ENCODE measurements around the gene GPHN.

Gene GPHN

GRCh38 chr14:66745078-66745477 lies 237.1 kb downstream of the GPHN start:
- Histone ChIP-seq H3K27ac (ENCODE audit: low read length) (no peak overlapping the region), H3K36me3 (ENCODE audit: insufficient read depth, low read depth, low read length) (no peaks in the 10 kb centered on the region), H3K9ac (ENCODE audit: low read depth, low read length) (no peak overlapping the region), H3K4me3 (ENCODE audit: low read length) (no peak overlapping the region), H3K27me3 (ENCODE audit: insufficient read depth, low read length) (no peaks in the 10 kb centered on the region), H3K9me3 (ENCODE audit: insufficient read depth, low read depth, low read length) (0 out of 2 replicates have a peak, but pooled peaks cover under 1% of the 10 kb centered on the region), H3K4me1 (ENCODE audit: insufficient read depth, low read length) (no peaks in the 10 kb centered on the region)

DNA sequence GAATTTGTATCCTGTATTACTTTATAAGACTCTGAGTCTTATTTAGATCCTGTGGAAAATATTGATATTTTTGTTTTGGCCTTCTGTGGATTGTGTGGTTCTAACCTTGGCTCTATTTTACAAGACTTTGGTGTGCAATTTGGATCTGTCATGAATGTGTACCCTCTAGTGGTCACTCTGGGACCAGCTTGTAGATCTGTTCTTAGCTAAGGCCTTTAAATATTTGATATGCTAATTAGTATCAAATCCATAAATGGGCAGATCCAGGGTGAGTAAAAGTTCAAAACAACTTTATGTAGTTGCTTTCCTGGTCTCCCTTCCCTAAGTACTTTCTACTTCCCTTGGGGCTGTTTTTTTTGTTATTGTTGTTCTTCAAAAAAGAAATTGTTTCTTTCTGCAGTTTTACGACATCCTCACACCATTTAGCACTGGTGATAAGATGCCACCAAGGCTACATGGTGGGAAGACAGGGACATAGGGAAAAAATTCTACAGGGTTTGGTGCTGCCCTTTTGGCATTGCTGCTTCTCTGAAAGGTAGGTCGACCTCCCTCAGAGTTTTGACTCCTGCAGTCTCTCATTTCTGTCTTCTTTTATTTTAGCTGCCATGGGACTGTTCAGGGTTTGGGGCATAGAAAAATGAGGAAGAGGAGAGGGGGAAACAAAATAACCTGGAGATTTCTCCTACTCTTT lies 238.5 kb downstream of the GPHN start:
- Histone ChIP-seq H3K4me3 (ENCODE audit: low read length) (no peak overlapping the region), H3K9me3 (ENCODE audit: insufficient read depth, low read depth, low read length) (no peaks in the 10 kb centered on the region), H3K9ac (ENCODE audit: low read depth, low read length) (no peak overlapping the region), H3K36me3 (ENCODE audit: insufficient read depth, low read depth, low read length) (no peaks in the 10 kb centered on the region), H3K27me3 (ENCODE audit: insufficient read depth, low read length) (no peaks in the 10 kb centered on the region), H3K4me1 (ENCODE audit: insufficient read depth, low read length) (no peaks in the 10 kb centered on the region), H3K27ac (ENCODE audit: low read length) (no peak overlapping the region)

DNA sequence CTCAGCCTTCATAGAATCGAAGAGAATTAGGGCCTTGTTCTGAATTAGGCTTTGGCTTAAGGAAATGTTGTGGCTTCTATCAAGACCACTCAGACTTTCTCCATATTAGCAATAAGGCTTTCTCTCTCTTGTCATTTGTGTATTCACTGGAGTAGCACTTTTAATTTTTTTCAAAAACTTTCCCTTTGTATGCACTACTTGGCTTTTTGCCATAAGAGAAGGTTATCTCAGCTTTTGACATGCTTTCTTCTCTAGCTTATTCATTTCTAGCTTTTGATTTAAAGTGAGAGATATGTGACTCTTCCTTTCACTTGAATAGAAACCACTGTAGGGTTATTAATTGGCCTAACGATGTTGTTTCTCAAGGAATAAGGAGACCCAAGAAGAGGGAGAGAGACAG lies 244.2 kb downstream of the GPHN start:
- Histone ChIP-seq H3K27me3 (ENCODE audit: insufficient read depth, low read length) (no peaks in the 10 kb centered on the region), H3K27ac (ENCODE audit: low read length) (no peak overlapping the region), H3K4me3 (ENCODE audit: low read length) (no peak overlapping the region)

DNA sequence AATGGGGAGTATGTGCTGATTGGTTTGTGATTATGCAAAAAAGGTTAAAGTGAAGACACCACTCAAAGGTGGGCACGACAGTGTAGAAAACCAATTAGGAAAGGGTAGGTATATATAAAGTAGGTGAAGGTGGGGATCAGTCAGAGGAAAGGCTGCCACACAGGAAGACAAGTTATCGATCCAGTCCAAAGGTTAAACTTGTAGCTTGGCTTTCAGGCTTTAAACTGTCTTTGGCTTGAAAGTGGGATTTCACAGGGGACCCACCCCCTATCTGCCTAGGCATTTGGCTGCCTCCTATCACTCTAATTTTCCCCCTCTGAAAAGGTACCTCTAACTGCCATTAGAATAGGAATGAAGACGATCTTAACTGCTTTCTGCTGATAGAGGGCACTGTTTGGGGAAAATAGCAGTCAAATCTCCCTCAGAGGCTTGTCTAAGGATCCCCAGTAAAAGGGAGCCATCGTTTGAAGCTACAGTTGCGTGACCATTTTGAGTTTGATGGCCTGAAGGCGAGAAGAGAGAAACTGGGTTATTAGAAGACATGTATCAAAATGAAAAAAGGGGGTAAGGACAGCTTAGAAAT lies 250.2 kb downstream of the GPHN start:
- Histone ChIP-seq H3K36me3 (ENCODE audit: insufficient read depth, low read depth, low read length) (no peaks in the 10 kb centered on the region), H3K4me3 (ENCODE audit: low read length) (no peak overlapping the region), H3K27ac (ENCODE audit: low read length) (no peak overlapping the region), H3K27me3 (ENCODE audit: insufficient read depth, low read length) (no peaks in the 10 kb centered on the region), H3K9me3 (ENCODE audit: insufficient read depth, low read depth, low read length) (no peaks in the 10 kb centered on the region), H3K9ac (ENCODE audit: low read depth, low read length) (no peak overlapping the region), H3K4me1 (ENCODE audit: insufficient read depth, low read length) (no peaks in the 10 kb centered on the region; the same call in 1 of the 2 replicates)

More for the DNA sequence above, 244.2 kb downstream of the GPHN start:
- no peak overlapping the region for H3K9ac ChIP-seq (ENCODE audit: low read depth, low read length)
- H3K36me3 ChIP-seq (ENCODE audit: insufficient read depth, low read depth, low read length): no peaks in the 10 kb centered on the region
- no peaks in the 10 kb centered on the region for H3K4me1 ChIP-seq (ENCODE audit: insufficient read depth, low read length)
- no peaks in the 10 kb centered on the region for H3K9me3 ChIP-seq (ENCODE audit: insufficient read depth, low read depth, low read length)

DNA sequence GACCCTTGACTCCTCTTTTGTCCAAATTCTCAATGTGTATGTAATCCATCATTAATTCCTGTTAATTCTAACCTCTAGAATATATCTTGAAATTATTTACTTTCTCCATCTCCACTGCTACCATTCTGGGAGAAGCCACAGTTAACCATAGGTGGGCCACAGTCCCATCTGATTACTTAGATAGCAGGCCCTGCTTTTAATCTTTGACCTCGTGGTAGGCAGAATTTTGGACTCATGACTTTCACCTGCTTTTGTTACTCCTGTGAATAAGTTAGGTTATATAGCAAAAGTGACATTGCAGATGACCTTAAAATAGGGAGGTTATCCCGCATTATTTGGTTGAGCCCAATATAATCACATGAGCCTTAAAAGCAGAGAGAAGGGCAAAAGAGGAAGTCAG lies 264.2 kb downstream of the GPHN start:
- Histone ChIP-seq H3K4me3 (ENCODE audit: low read length) (no peak overlapping the region), H3K27me3 (ENCODE audit: insufficient read depth, low read length) (no peaks in the 10 kb centered on the region), H3K4me1 (ENCODE audit: insufficient read depth, low read length) (no peaks in the 10 kb centered on the region), H3K9me3 (ENCODE audit: insufficient read depth, low read depth, low read length) (no peaks in the 10 kb centered on the region), H3K27ac (ENCODE audit: low read length) (no peak overlapping the region), H3K9ac (ENCODE audit: low read depth, low read length) (no peak overlapping the region), H3K36me3 (ENCODE audit: insufficient read depth, low read depth, low read length) (no peaks in the 10 kb centered on the region)

- Histone ChIP-seq H3K36me3 (ENCODE audit: insufficient read depth, low read depth, low read length) (no peaks in the 10 kb centered on the region), H3K9ac (ENCODE audit: low read depth, low read length) (no peak overlapping the region), H3K4me1 (ENCODE audit: insufficient read depth, low read length) (no peaks in the 10 kb centered on the region), H3K27ac (ENCODE audit: low read length) (no peak overlapping the region), H3K4me3 (ENCODE audit: low read length) (no peak overlapping the region), H3K9me3 (ENCODE audit: insufficient read depth, low read depth, low read length) (no peaks in the 10 kb centered on the region), H3K27me3 (ENCODE audit: insufficient read depth, low read length) (no peaks in the 10 kb centered on the region)
Observed at GRCh38 chr14:66782853-66783252, 274.9 kb downstream of the GPHN start.

DNA sequence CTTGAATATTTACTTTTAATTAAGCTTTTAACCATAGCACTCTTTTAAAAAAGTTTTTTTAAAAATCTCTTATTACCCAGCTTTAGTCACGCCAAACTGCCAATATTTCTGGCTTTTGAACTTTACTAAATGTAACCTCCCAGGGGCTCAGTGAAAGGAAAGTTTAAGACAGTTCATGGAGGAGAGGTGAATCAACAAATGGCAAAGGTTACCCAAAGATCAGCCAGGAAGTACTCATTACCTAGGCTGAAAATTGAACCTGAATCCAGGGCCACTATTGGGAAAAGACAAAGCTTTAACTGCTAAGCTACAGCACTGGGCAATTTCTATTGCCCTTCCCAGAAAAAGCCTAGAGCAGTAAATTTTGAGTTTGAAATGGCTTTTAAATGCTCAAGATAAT lies 282.2 kb downstream of the GPHN start:
- Histone ChIP-seq H3K27ac (ENCODE audit: low read length) (no peak overlapping the region), H3K9me3 (ENCODE audit: insufficient read depth, low read depth, low read length) (peaks cover 27% of the 10 kb centered on the region), H3K36me3 (ENCODE audit: insufficient read depth, low read depth, low read length) (0 out of 2 replicates have a peak, but pooled peaks cover 4% of the 10 kb centered on the region), H3K27me3 (ENCODE audit: insufficient read depth, low read length) (no peaks in the 10 kb centered on the region), H3K9ac (ENCODE audit: low read depth, low read length) (no peak overlapping the region), H3K4me1 (ENCODE audit: insufficient read depth, low read length) (no peaks in the 10 kb centered on the region), H3K4me3 (ENCODE audit: low read length) (no peak overlapping the region)

DNA sequence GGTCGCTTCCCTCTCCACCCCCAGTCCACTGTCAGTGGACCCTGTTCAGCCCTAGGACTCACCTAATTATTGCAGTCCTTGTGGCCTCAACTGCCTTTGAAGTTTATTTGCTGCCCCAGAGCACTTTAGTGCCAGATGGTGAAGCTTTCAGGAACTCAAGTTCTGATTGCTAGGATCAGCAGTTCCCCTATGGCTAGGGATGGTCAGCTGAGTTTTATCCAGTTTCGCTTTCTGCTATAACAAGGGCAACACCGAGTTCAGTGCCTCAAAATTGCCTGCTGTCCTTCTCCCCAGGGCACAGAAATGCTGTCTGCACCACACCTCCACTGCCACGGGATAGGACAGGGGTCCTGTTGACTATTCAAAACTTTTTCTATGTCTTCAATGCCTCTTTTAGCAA lies 295.0 kb downstream of the GPHN start:
- no peaks in the 10 kb centered on the region for H3K4me1 ChIP-seq (ENCODE audit: insufficient read depth, low read length)
- H3K27me3 ChIP-seq (ENCODE audit: insufficient read depth, low read length): no peaks in the 10 kb centered on the region
- H3K36me3 ChIP-seq (ENCODE audit: insufficient read depth, low read depth, low read length): no peaks in the 10 kb centered on the region
- H3K27ac ChIP-seq (ENCODE audit: low read length): no peak overlapping the region
- H3K4me3 ChIP-seq (ENCODE audit: low read length): no peak overlapping the region
- no peak overlapping the region for H3K9ac ChIP-seq (ENCODE audit: low read depth, low read length)
- peaks cover 22% of the 10 kb centered on the region for H3K9me3 ChIP-seq (ENCODE audit: insufficient read depth, low read depth, low read length)

DNA sequence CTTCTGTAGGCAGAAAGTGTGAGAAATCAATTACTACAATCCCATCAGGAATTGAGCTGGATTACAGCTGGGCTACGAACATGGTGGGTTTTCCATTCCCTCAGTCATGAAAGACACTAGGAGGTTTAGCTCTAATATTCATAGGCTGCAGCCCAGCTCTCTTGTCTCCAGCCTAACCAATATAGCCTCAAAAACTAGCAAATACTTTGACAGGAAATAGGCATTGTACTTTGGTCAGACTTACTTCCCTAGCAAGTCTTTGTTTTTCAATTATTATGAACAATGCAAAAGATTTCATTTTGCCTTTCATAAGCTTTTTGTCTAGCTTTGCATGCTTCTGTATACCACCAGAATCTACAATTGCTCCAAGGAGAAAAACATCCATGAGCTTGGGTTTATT lies 296.2 kb downstream of the GPHN start:
- Histone ChIP-seq H3K4me1 (ENCODE audit: insufficient read depth, low read length) (no peaks in the 10 kb centered on the region), H3K9me3 (ENCODE audit: insufficient read depth, low read depth, low read length) (peaks cover 22% of the 10 kb centered on the region)

GRCh38 chr14:66813636-66814035 lies 305.7 kb downstream of the GPHN start:
- H3K27ac ChIP-seq (ENCODE audit: low read length): no peak overlapping the region
- H3K4me1 ChIP-seq (ENCODE audit: insufficient read depth, low read length): no peaks in the 10 kb centered on the region
- no peak overlapping the region for H3K4me3 ChIP-seq (ENCODE audit: low read length)
- no peak overlapping the region for H3K9ac ChIP-seq (ENCODE audit: low read depth, low read length)
- no peaks in the 10 kb centered on the region for H3K36me3 ChIP-seq (ENCODE audit: insufficient read depth, low read depth, low read length)
- H3K9me3 ChIP-seq (ENCODE audit: insufficient read depth, low read depth, low read length): peaks cover 3% of the 10 kb centered on the region
- no peaks in the 10 kb centered on the region for H3K27me3 ChIP-seq (ENCODE audit: insufficient read depth, low read length)

More for the DNA sequence above, 296.2 kb downstream of the GPHN start:
- Histone ChIP-seq H3K27me3 (ENCODE audit: insufficient read depth, low read length) (no peaks in the 10 kb centered on the region), H3K4me3 (ENCODE audit: low read length) (no peak overlapping the region), H3K27ac (ENCODE audit: low read length) (no peak overlapping the region), H3K36me3 (ENCODE audit: insufficient read depth, low read depth, low read length) (no peaks in the 10 kb centered on the region), H3K9ac (ENCODE audit: low read depth, low read length) (no peak overlapping the region)

DNA sequence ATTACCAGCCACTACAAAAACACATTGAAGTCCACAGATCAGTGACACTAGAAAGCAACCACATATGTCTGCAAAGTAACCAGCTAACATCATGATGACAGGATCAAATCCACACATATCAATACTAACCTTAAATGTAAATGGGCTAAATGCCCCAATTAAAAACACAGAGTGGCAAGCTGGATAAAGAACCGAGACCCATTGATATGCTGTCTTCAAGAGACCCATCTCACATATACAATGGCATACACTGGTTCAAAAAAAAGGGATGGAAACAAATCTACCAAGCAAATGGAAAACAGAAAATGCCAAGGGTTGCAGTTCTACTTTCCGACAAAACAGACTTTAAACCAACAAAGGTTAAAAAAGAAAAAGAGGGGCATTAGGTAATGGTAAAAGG lies 307.7 kb downstream of the GPHN start:
- H3K4me3 ChIP-seq (ENCODE audit: low read length): no peak overlapping the region
- no peak overlapping the region for H3K27ac ChIP-seq (ENCODE audit: low read length)
- H3K9ac ChIP-seq (ENCODE audit: low read depth, low read length): no peak overlapping the region
- no peaks in the 10 kb centered on the region for H3K27me3 ChIP-seq (ENCODE audit: insufficient read depth, low read length)
- no peaks in the 10 kb centered on the region for H3K4me1 ChIP-seq (ENCODE audit: insufficient read depth, low read length)
- no peaks in the 10 kb centered on the region for H3K36me3 ChIP-seq (ENCODE audit: insufficient read depth, low read depth, low read length)
- H3K9me3 ChIP-seq (ENCODE audit: insufficient read depth, low read depth, low read length): peaks cover 3% of the 10 kb centered on the region

- Histone ChIP-seq H3K27me3 (ENCODE audit: insufficient read depth, low read length) (no peaks in the 10 kb centered on the region), H3K9me3 (ENCODE audit: insufficient read depth, low read depth, low read length) (no peaks in the 10 kb centered on the region), H3K36me3 (ENCODE audit: insufficient read depth, low read depth, low read length) (no peaks in the 10 kb centered on the region), H3K4me1 (ENCODE audit: insufficient read depth, low read length) (no peaks in the 10 kb centered on the region; the same call in 1 of the 2 replicates), H3K27ac (ENCODE audit: low read length) (no peak overlapping the region), H3K9ac (ENCODE audit: low read depth, low read length) (no peak overlapping the region), H3K4me3 (ENCODE audit: low read length) (no peak overlapping the region)
Observed at GRCh38 chr14:66824251-66824650, 316.3 kb downstream of the GPHN start.
